Measurements from ENCODE around the gene HNRNPF. TPM values are rescaled to one million over a fixed set of nuclear protein-coding genes. Genes with fewer than 3 reads are reported as not detected.
"Not testable (repeated sequence)": the region's sequence is repeated elsewhere in the genome, so short reads cannot be mapped to it uniquely, and the experiment has no call there.

HNRNPF gene
- total RNA-seq, 1 donor from 2014 or later: 122 TPM

DNA sequence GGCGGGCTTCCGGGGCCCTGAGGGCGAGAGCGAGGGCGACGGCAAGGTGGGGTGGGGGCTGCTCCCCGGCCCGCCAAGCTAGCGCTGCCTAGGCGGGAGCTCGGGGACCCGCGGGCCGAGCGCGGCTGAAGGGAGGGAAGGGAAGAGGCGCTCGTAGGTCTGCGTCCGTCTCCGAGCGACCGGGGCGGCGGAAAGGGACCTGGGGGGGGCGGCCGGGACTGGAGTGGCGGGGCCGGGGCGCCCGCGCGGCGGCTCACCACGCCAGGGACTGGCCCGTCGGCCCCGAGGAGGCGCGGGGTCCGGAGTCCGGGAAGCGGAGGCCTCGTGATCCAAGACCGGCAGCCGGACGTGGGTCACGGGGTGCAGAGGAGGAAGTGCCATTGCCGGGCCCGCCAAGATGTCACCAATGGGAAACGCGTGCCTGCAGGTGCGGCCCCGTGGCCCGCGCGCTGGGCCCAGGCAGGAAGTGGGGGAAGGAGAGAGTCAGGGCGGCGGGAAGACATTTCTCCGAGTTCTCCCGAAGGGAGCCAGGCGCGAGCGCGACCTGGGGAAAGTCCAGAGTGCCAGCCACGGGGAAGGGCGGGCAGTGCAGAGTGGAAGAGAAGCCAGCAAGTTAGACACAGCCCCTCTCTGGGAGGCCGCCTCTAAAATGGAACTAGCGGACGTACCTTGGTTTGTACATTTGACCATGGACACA, 11.9 kb downstream of the HNRNPF start:
- DNase-seq: peak; percentile 41

DNA sequence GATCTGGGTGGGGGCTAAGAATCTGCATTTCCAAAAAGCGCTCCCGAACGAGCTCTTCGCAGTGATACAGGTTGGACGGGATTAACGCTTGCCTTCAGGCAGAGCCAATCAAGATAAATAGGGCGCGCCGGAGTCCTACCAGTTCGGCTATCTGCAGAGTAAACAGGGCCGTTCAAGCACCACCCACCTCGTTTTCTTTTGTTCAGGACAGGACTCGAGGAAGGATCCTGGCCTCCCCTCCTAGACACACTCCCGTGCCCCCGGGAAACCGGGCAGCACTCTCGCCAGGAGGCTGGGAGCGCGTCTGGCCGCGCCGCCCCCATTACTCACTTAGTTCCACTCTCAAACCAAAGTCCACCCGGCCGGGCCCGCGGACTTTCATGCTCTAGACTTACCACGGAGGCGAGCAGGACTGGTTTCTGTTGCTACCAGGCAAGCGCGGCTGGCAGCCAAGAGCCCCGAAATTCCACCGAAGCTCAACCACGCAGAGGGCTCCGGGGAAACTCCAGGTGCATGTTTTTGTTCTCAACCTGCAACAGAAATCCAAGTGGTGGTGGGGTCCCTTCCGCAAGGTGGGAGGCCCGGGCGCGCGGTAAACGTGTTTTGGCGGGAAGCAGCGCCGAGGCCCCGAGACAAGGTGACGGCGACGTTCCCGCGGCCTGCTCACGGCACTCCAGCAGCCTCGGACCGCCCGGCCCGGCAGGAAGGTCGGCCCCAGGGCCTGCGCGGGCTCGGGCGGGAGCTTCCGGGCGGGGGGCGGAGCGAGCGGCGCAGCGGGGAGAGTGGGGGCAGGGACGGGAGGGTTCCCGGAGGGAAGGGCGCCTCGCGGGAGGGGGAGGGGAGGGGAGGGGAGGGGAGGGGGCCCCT, 12.7 kb downstream of the HNRNPF start:
- peak; percentile 46 for DNase-seq

DNA sequence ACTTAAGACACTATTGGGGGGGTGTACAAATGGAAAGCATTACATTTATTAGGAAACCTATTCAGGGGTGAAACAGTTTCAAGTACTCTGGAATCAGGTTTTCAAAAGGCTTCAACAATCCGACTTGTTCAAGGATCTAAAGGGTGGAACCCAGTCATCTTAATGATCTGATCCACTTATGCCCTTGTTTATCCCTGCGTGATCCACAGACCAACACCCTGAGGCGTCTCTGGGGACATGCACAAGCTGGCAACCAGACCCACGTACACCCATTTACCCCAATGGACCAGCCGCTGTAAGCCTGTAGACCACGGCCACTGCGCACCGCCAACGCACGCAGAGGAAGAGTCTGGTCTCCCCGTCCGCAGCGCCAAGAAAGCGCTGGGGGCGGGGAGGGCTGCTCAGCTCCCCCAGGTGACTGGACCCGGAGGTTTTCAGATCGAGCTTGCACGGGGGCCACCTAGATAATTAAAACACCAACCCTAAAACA, 13.4 kb downstream of the HNRNPF start:
- no peak for DNase-seq

DNA sequence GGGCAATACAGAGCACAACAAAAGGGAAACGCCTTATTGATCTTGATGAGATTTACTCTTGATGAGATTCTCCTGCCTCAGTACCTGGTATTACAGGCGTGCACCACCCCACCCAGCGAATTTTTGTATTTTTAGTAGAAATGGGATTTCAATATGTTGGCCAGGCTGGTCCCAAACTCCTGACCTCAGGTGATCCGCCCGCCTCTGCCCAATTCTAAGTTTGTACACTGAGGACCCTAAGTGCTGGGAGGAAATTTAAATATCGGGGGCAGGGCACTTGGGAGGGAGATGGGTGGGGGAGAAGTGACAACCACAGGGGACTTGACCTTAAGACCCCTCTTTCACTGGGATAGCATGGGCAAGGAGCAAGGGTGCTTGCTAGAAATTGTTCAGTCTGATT, 14.1 kb downstream of the HNRNPF start:
- no peak for DNase-seq

DNA sequence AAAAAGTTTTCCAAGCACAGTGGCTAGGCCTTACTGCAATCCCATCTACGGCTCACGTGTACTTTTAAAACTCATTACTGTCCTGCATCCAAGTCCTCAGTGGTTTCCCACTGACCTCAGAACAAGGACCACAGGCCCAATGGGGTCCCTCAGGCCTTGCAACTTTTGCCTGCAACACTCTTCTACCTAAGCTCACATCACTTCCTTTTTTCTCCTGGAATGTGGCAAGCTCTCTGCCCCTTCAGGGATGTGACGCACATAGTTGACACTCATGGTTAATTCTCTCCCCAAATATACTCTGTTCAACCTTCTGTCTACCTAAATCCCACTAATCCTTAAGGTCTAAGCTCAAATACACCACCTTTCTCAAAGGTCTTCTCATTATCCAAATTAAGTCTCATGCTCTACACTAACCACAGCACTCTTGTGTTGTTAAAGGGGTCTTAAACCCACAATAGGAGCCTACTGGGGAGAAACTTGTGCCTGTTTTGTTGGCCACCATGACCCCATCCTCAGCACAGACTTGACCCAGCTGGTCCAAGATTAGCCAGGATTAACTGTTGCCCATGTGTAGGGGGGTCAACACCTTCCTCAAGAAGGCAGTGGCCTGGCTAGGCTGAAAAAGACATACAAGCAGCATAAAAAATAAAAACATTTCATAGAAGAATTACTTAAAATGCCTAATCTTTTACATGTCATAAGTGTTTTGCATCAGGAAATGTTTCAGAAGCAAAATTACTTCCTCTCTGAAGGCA, 15.2 kb downstream of the HNRNPF start:
- DNase-seq: no peak

DNA sequence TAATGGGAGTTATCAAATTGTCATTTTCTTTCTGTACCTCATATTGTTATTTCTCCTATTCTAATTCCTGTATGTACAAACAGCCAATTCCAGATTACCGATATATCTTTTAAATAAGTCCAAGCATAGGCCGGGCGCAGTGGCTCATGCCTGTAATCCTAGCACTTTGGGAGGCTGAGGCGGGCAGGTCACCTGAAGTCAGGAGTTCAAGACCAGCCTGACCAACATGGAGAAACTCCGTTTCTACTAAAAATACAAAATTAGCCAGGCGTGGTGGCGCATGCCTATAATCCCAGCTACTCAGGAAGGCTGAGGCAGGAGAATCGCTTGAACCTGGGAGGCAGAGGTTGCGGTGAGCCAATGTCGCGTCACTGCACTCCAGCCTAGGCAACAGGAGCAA, 15.8 kb downstream of the HNRNPF start:
- DNase-seq: not testable (repeated sequence)

DNA sequence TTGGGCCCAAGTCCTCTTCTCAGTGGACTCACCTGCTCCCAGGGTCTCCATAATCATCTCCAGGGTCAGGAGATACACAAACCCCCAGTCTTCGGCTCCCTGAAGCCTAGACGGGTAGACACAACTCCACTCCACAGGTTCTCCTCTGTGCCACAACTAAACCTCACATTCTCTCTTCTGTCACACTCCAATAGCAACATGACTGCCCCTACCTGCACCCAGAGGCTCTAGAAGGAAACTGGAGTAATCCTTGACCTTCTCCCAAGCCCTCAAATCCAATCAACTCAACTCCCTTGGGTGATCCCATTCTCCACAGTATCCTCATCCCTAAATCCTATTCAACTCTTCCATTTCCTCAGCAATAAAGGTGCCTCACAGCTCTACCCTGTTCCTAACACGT, 16.2 kb downstream of the HNRNPF start:
- DNase-seq: no peak

DNA sequence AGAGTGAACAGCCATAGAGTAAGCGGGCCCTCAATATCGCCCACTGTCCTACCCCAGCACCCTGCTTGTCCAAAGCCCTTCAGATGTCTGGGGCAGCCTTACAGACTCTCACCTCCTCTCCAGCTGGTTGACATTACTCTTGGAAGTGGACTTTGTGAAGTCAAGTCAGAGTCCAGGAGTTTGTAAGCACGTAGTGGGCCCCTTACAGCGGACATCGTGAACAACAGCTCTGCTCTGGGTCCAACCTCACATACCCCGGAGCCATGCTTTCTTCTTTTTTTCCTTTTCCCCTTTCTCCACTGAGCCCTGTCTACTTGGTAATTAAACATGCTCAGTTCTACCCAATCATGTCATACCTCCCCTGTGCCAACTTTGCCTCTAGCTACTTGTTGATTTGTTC, 17.5 kb downstream of the HNRNPF start:
- no peak for DNase-seq

DNA sequence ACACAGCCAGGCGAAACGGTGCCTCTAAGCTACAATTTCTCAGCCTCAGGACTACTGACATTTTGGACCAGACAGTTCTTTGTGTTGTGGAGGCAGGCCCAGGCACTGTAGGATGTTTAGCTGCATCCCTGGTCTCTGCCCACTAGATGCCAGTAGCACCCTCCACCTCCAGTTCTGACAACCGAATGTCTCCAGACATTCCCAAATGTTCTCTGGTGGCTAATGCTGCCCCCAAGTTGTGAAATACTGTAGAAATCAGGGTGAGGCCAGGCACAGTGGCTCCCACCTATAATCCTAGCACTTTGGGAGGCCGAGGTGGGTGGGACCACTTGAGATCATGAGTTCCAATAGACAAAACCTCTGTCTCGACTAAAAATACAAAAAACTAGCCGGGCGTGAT, 18.2 kb downstream of the HNRNPF start:
- DNase-seq: no peak

DNA sequence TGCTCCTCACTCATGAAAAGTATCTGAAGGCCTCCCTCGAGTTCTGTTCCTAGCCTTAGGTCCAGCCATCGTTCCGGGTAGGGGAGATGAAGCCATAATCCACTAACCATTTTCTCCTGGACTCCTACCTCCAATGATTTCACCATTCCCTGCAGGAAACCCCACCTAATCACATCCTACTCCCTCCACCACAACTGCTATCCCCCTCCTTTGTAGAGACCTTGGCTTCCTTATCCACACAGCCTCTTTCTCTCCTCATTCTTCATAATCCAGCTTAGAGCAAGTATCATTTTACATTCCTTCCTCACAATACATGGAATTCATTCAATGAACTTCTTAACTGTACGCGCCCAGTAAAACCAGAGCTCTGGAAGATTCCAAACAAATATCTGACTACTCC, 18.7 kb downstream of the HNRNPF start:
- no peak for DNase-seq

DNA sequence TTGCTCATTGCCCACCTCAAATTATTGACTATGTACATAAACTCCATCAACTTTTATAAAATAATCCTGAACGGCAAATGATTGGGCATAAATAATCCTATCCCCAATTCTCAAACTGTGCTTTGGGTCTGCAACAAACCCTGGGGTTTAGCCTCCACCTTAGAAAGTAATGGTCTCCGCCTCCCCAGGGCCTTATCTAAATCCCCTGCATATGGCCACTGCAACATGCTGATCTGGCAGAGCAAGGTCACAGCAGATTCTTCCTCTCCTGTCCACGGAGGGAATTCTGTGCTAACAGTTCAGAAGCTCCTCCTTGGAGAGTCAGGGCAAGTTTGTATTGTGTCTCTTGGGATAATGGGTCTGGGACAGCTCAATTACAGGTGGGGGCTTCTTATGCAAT, 19.1 kb downstream of the HNRNPF start:
- DNase-seq: no peak

DNA sequence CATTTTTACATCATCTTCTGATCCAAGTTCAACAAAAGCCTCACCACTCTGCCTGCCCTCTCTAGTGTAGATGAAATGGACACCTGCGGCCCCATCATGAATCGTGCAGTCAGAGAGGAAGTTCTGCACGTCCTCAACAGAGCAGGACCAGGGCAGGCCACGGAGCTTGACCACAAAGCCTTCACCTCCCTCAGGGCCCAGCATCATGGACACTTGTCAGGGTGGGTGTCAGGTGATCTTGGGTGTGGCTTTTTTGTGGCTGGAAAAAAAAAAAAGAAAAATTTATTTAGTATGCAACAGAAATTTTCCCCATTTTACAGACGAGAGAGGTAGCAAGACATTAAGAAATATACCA, 21.3 kb downstream of the HNRNPF start:
- no peak for DNase-seq

DNA sequence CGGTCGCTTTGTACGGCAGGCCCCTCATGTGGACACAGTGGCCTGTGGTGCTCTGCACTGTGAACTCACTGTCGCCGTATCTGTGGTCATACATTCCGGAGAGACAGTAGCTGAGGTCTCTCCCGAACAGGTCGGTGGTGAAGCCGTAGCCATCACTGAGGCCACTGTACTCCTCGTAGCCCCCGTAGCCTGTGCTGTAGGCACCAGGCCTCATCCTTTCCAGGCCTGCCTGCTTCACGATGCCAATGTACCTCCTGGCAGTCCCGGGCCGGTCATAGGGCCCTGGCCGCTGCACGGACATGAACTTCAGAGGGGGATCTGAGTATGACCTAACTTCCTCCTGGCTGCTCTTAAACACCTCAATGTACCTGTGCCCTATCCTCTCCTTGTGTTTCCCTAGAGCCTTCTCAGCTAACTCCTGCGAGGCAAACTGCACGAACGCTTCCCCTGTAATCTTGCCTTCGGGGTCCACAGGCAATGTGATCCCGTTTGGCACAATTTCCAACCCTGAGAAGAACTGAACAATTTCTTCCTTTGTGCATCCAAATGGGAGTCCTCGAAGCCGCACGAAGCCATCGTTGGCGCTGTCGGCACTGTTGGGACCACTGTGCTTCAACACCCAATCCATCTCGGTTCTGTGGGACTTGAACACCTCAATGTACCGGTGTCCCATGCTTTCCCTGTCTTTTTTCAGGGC, 21.9 kb downstream of the HNRNPF start:
- no peak for DNase-seq

DNA sequence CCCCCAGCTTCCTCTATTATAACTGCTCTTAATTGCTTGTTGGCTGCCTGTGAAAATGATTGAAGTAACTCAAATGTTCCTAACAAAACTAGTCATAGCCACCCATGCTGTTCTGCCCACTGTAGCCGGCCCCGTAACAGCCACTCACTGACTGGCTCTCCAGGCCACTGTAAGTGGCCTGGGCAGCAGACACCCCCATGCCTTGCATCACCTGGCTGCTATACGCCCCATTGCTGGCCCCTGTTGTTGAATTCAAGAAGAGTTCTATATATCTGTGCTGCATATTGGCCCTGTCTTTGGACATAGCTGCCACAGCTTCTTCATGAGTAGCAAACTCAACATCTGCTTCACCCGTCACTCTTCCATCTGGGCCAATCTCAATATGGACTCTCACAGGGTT, 22.4 kb downstream of the HNRNPF start:
- no peak for DNase-seq

DNA sequence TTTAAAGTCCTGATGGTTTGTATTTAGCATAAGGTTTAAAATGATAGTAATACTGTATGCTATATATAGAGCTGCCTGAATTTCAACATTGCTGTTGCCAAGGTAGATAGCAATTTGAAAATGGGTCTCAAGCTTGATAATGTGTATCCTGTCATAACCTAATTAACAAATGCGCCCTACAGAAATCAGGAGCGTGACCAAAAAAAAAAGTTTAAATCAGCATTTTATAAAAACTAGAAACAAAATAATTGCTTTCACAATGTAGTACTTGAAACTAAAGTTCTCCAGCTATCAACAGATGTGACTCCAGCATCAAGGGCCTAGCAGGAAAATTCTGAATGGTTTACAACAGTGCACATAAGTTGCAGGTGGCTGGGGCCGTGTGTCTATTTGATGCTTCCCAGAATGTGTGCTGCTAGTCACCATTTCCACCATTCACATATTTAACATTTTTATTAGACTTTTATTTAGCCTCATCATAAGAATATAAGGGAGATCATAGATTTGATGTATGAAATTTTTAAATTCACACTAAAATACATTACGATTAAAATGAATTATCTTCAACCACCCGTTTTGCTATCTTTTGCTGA, 23.5 kb downstream of the HNRNPF start:
- no peak for DNase-seq

DNA sequence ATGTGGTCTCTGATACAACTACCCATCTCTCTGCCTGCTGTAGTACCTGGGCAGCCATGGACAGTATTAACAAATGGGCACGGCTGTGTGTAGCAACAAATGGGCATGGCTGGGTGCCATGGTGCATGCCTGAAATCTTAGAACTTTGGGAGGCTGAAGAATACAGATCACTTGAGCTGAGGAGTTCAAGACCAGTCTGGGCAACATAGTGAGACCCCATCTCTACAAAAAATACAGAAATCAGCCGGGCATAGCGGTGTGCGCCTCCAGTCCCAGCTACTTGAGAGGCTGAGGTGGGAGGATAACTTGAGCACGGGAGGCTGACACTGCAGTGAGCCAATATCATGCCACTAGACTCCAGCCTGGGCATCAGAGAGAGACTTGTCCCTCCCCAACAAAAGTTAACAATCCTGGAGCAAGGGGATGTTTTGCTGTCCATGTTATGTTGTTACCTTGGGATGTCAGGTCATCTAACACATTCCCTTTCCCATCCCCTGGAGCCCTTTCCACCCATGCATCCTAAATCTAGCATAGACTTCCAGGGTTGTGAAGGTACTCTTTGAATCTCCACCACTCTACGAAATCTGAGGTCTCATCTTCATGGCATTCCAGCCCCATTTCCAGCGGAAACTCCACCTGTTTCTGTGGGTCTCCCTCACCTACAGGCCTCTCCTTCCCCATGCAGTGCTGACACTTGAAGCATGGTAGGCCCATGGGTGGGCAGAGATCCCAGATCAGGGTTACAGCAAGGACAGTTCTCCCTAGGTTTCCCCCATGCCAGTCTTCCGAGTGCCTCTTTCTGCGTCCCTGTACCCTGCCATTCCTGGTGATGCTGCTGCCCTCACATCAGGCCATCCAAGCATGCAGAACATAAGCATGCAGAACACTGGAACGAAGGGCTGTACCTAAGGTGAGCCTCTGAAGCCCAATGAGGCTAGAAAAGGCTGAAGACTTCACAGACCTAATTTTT, 24.4 kb downstream of the HNRNPF start:
- DNase-seq: no peak

DNA sequence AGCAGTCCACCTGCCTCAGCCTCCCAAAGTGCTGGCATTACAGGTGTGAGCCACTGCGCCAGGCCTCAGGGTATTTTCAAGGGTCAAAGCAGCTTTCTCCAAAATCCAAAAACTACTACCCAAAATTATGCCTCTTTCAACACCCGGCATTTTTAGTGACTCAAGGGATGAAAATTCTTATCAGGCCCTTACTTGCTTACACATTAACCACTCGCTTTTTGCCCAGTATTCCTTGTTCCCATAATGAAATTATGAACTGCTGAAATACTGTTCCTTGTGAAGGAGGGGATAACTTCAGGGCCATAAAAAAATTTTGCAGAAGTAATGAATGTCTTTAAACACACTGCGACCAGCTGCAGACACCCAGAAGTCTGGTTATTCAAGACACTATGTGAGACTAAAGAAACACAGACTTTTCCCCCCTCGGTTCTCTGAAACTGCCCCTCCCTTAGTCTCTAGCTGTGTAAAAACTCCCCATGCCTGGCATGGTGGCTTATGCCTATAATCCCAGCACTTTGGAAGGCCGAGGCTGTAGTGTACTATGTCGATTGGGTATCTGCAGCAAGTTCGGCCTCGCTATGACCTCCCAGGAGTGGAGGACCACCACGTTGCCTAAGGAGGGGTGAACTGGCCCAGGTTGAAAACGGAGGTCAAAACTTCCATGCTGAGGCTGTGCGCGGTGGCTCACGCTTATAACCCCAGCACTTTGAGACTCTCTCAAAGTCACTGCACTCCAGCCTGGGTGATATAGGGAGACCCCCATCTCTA, 25.6 kb downstream of the HNRNPF start:
- DNase-seq: no peak

DNA sequence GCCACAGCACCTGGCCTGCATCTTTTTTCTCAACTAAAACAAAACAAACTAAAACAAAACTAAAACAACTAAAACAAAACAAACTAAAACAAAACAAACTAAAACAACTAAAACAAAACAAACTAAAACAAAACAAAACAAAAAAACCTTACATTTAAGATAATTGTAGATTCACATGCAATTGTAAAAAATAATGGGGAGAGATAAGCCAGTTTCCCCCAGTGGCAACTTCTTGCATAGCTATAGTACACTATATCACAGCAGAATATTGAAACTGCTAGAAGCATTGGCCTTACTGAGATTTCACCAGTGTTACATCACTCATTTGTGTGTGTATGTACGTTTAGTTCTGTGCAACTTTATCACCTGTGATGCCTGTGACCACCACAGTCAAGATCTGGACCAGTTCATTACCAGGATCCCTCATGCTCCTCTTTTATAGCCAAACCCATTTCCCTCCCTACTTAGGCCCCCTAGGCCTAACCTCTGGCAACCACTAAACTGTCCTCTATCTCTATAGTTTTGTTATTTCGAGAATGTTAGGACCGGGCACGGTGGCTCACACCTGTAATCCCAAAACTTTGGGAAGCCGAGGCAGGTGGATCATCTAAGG, 28.3 kb downstream of the HNRNPF start:
- no peak for DNase-seq

DNA sequence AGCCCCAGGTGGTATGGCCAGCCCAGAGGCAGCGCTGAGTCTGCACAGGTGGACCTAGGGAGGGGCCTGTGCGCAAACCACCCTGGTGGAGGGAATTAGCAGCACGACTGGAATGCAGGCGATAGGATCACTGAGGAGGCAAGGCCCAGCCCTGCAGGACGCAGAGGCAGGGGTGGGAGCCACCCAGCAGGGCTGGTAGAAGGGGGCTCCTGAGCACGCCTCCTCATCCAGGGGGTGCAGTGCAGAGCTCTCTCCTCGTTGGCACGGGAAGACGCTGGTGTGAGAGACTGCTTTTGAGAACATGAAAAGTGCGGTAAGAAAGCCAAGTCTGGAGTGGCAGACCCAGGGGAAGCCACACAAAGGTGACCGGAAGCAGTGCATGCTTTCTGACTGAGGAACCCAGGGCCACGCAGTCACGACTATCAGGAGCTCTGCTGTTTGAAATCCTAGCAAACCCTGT, 31.5 kb downstream of the HNRNPF start:
- DNase-seq: no peak

Measured in skin of body (tissue), 2 donors.